GM21825 (cell line): ENCODE measurements around the gene ADAMTS3.
"Not testable (repeated sequence)": the region's sequence is repeated elsewhere in the genome, so short reads cannot be mapped to it uniquely, and the experiment has no call there.

ENCODE experiments used
- ATAC-seq: cut with Tn5 transposase; IDR thresholded peaks from one replicate; pipeline ENCODE4 v1.9.1; 2021; ENCODE audit warnings: mild to moderate bottlenecking, moderate library complexity; ENCODE audit not compliant: unreplicated experiment

The ADAMTS3 gene

DNA sequence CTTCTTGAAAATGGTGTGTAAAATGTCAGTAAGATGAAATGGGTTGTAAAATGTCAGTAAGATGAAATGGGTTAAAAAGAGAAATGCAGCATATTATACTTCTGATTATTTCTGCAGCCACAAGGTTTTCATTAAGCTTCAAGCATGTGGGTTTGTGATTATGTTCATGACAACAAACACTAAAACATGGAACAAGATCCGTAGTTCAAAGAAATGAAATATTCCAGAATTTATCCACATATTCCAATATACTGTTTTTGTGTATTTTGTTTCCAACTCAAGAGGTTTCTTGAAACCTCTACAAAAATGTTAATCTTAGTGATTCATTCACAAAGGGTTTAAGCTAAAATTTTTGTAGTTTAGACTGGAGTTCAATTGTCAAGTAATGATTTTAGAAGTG is 84.0 kb downstream of the ADAMTS3 start:
- ATAC-seq = no peak

DNA sequence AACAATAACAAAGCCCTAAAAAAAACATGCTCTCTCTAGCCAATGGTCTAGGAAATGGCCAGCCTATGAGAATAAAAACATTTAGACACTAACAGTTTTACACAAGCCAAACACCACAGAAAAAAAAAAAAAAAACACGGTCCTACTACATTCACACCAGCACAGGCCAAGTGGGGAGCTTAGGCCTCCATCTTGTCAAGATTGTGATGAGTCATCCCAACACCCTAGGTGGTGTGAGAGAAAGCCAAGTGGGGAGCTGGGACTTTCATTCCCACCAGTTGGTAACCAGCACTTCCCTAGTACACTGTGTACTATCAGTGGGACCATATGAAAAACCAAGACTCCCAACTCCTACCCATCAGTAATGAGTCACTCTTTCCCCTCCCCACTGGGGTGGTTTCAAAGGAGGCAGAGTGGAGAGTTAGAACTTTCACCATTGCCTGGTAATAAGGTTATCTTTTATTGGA is 95.6 kb downstream of the ADAMTS3 start:
- ATAC-seq = no peak

DNA sequence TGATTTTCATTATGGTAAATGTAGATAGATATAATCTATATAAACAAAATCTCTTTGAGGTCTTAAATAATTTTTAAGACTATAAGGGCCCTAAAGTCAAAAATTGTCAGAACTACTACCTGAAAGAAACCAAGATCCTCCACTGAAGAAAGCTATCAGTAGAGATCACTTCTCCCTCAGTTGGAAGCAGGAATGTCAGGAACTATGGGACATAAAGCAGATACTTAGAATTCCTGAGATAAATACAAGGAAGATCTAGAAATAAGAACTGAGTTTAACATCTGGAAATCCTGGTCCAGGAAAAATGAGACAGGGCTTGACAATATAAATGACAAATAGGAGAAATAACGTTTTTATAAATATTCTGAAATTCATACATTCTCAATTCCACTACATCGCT is 97.2 kb downstream of the ADAMTS3 start:
- no peak for ATAC-seq

DNA sequence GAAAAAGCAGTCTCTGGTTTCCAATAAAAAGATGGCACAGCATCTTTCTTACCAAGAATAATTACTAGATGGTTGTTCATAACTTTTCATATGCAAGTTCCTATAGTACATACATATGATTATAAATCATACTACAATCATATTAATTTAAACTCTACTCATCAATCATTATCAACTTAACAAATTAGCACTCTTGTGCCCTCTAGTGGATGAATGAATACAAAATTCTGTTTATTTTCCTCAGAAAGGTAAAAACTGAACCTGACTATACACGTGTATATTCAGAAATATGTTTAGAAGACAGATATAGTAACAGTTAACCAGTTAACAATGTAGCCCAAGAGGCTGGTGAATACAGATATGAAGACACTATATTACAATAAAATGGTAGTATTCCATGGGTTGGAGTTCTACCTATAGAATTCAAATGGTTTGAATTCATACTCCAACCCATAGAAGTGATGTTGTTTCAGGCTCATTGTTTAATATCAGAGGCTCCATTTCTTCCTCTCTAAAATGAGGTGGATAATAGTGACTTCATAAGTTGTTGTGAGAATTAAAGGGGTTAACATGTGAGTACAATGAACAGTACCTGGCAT is 100.0 kb downstream of the ADAMTS3 start:
- ATAC-seq = no peak

DNA sequence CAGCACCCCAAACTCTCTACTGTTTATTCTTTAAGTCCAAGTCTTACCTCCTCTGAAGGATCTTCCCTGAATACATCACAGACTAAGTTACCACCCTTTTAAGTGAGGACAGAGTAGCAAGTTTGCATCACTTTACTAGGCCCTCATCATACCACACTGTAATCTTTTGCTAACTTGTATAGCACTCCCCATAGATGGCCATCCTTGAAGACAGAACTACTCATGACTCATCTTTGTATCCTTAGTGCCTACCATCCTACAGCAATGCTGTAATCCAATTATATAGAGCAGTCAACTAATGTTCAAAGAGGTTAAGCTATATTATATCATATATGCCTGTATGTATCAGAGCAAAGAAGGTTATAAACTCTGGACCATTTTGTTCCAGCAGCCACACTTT is 101.4 kb downstream of the ADAMTS3 start:
- ATAC-seq = no peak

DNA sequence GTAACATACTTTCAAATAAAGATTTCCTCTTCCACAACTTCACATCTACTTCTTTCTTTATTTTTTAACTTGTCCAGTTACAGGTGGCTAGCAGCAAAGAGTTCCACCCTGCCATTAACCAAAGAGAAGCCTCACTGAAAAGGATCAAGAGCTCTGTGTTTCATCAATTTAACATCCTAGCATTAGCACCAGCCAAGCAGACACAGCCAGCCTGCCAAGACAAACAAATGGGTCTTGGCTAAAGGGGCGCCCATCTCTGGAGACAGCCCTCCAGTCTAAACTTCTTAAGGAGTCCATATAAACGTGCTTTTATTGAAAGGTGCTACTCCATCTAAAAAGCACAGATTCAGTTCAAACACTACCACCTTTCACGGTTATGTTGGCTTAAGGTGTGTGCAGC is 105.3 kb downstream of the ADAMTS3 start:
- no peak for ATAC-seq

DNA sequence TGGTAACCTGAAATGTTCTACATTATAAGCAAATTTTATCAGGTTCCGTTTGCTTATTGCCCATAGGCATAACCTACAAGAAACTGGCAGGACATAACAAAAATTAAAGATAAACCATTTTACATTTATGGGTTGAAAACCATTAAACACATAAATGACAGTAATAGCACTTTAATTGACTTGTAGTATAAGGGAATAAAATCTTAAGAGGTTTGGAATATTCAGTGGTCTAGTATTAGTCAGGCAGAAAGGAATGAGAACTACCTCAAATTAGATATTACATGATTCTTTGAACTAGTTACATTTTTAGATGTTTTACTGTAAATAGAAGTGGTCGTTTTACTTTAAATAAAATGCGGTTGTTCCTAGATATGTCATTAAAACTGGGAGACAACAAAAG is 111.9 kb downstream of the ADAMTS3 start:
- no peak for ATAC-seq

DNA sequence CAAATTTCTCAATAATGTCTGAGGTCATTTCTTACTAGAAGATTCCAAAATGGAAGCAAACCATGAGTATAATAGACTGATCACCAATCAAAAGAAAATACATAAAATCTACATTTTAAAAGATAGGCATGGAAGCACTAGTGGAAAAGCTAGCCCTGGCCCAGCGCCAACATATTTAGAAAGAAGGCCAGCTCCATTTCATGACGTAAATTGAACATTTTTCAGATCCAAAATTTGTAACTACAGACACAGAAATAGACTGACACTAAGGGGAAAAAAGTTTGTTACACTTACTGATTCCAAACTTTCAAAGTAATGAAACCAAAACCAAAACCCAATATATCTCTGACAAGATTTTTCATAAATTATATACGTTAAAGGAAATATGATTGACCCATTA is 117.7 kb downstream of the ADAMTS3 start:
- ATAC-seq = no peak

DNA sequence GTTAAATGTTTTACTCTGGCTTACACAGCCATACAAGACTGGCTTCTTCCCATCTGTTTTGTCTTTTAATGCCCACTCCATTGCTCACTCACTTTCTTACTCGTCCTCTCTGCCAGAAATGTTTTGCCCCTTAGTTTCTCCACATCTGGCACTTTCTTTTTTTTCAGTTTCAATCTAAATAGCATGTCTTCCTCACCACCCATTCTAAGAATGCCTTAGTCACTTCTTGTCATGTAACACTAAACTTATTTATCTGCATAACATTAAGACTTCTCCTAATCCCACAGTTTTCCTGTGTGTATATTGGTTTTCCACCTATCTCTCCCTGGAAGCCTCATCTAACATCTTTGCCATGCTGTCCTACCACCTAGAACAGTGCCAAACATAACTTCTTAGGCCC is 119.3 kb downstream of the ADAMTS3 start:
- ATAC-seq = no peak

DNA sequence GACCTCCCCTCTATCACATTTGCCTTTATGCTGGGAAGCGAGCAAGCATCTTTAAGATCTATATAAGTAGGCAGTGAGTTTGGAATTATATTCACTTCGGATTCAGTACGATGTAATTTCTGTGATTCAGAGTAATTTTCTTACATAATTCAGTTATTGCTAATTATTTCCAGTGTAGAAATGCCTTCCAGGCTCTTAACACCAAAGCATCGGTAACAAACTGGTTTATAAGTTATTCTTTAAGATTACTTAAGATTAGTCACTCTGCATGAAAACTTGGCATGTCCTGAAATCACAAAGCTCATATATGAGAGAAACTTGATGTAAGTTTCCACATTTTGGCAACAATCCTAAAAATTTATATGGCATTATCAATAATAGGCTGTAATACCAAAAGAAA is 120.8 kb downstream of the ADAMTS3 start:
- no peak for ATAC-seq

DNA sequence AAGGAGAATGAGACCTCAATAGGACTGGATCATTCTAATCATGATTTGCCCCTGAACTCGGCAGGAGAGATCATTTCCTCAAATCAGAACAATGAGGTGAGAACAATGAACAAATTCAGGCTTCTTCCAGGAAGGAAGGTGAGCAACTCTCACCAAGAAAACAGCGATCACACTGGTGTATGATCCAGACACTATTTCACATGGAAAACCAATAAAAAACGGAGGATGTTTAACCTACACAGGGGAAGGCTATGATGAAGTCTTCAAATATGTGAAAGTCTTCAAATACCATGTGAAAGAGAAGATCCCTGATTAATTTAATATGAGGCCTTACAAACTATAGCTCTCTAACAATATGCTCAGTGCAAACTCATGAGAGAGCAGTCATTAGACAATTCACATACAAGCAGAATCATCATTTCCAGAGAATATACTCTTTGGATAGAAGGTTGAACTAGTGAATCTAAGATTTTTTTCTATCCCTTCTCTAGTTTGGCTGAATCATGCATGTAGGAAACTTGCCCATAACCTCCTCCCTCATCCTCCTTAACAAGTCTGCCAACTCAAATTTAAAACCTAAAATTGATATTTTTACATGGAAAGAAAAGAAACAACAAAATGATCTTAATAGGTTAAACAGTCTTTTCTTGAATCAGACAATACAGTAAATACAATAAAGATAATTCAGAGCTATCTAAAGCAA is 122.5 kb downstream of the ADAMTS3 start:
- ATAC-seq = no peak

DNA sequence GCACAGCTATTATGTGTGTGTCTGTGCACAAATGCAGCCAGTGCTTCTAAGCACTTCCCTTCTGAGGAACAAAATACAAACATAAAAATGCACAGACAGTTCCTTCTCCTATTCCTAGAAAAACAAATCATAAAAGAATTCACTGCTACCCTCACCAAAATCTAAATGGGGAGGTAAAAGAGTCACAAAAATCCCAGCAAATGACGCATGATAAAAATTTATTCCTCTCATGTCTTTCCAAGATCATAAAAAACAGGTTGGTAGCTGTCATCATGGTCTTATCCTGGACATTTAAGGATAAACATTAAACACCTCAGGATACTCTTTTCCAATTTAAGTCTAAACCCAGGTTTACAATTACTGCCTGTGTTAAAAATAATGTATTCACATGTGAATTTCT is 124.9 kb downstream of the ADAMTS3 start:
- no peak for ATAC-seq

DNA sequence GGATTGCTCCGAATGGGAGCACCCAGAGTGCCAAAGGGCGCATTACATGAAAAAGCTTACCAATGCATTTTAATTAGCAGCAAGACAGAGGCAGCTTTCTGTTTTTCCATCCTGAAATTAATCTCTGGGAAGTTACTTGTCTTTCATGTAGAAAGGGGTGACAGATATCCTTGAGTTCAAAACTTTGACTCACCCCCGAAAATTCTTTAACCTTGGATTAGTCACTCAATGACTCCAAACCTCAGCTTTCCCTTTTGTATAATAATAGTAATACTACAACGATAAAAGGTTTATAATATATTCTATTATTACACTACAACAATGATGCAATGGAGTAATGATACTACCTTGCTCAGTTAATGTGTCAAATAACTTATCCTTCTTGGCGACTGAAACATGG is 126.3 kb downstream of the ADAMTS3 start:
- ATAC-seq = no peak

DNA sequence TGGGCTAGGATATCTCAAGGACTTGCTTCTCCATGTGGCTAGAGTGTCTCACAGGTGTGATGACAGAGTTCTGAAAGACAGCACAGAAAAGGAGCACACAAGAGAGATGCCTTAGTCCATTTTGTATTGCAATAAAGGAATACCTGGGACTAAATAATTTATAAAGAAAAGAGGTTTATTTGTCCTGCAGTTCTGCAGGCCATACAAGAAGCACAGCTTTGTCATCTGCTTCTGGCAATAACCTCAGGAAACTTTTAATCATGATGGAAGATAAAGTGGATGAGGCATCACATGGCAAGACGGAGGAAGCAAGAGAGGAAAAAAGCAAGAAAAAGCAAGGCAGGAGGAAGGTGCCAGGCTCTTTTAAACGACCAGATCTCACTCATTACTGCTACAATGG is 126.9 kb downstream of the ADAMTS3 start:
- no peak for ATAC-seq

DNA sequence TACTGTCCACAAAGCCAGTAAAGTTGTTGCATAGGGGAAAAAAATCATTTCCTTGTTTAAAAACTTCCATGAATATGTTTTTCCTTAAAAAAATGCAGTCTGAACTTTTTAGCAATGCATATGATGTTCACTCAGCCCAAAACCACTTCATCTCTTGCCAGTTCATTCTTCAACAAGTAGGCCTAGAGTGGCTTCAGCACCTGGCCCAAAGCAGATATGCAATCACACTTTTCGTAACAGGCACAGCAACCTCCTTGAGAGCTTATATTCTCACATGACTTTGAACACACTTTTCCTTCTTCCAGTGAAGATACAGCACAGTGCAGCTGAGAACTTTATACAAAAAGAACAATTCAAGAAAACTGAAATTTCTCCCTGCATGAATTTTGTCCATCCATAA is 128.6 kb downstream of the ADAMTS3 start:
- no peak for ATAC-seq

DNA sequence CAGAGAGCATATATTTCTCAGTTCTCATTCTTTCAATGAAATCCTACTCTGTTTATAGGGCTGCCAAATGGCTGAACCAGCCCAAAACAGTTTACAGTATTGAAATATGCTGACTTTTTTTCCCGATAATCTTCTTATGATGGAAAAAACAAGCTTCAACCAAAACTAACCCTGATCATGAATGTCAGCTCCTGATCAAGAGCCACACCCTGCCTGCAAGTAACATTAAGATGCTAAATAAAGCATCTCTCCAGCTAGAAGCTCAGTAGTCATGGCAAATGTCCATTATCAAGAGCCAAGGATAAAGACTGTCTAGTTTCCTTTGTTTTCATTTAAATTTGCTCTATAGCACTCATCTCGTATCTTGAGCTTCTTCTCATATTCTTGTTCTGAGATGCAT is 136.0 kb downstream of the ADAMTS3 start:
- no peak for ATAC-seq

DNA sequence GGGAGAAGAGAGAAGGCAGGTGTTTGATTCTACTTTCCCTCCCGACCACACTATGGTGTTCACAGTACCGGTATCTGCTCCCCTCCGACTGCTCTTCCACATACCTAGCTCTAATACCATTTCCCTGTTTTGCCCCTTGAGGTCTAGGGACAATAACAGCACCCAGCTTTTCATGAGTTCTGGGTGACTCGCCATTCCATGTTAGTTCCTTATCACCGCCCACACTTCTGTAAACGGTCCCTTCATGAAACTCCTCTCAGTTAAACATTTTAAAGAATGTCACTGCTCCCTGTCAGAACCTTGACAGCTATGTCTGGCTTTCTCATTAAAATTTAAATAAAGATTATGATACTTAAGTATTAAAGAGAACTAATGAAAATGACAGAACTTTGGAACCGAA is 136.7 kb downstream of the ADAMTS3 start:
- no peak for ATAC-seq

DNA sequence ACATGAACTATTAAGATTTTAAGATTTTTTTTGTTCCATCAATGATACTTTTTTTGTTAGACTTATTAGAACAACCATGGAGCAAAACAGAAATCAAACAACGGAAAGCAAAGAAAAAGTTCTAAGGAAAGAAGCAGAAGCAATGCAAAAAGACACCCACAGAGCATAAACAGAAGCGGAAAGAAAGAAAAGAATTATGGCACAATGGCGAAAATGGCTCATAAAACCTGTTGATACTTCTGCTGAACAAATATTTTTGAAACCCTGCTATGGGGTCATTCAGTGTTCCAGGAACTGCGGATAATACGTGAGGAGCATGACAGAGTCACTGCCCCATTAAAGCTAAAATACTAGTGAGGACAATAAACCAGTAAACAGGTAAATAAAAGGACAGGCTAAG is 138.0 kb downstream of the ADAMTS3 start:
- no peak for ATAC-seq

DNA sequence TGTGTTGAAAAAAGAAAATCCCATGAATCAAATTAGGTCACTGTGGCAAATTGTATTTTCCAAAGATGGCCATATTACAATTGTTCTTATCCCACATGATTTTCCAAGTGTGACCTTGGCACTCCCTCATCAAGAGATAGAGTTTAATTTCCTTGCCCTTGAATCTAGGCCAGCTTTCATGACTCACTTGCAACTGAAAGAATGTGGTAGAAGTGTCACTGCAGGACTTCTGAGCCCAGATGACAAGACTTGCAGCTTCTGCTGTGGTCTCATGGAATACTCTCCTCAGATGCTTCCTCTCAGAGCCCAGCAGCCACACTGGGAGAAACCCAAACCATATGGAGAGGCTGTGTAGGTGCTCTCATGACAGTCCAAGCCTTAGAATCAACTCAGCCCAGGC is 139.0 kb downstream of the ADAMTS3 start:
- ATAC-seq = no peak

DNA sequence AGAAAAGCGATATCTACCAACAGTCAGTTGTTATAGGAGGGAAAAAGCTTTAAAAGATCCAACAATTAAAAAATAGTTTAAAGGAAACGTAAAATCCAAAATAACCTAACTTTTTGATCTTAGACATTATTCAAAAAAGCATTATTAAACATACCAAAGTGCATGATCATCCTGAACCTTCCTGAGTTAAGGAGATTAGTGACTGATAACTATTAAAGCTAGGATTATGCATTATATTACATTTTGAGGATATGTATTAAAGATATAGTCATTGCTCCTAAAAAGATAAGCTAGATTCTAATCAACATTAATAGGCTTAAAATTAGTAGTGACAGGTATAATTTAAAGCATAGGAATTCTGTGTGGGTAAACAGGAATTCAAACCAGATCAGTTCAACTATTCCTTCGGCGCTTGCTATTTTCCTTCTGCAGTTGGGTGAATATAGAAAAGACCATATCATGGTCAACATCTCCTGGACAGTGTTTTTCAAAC is 139.6 kb downstream of the ADAMTS3 start:
- no peak for ATAC-seq

DNA sequence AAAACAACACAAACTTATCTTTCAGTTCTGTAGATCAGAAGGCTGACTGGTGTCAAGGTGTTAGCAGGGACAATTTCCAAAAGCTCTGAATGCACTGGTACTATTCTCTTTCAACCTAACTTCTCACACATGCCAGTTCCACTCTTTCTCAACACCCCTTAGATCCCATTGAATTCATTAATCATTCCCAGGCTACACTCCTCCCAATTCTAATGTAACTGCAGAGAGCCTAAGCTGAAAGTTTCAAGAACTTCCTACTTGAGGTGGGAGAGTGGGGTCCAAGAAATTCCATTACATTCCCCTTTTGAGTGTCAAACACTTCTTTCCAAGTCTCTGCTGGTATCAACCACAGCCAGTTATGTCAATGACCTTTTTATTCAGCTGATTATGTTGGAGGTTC is 142.0 kb downstream of the ADAMTS3 start:
- no peak for ATAC-seq

DNA sequence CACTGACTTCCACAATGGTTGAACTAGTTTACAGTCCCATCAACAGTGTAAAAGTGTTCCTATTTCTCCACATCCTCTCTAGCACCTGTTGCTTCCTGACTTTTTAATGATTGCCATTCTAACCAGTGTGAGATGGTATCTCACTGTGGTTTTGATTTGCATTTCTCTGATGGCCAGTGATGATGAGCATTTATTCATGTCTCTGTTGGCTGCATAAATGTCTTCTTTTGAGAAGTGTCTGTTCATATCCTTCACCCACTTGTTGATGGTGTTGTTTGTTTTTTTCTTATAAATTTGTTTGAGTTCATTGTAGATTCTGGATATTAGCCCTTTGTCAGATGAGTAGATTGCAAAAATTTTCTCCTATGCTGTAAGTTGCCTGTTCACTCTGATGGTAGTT is 143.1 kb downstream of the ADAMTS3 start:
- ATAC-seq = not testable (repeated sequence)

DNA sequence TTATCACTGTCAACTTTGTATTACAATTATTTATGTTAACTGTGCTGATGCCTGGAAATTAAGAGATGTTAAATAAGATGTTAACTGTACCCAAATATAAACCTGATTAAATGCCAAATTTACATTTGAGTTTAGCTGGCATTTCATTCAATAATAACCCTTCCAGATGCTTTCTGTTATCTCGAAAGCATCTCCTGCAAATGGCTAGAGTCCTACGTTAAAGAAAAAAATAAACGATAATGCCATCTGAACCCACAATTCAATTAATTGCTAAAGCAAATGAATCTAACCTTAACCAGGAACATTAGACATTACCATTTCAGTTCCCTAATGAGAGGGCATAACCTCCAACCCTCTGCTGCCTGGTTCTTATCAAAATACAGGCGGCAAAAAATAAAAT is 145.0 kb downstream of the ADAMTS3 start:
- ATAC-seq = no peak
